ENCODE results near the gene MEI1. TPM values are rescaled to one million over a fixed set of nuclear protein-coding genes. Genes with fewer than 3 reads are reported as not detected.

Gene MEI1
- total RNA-seq, 2 donors from 2014 or later = 7.4 TPM; not detected in 1

DNA sequence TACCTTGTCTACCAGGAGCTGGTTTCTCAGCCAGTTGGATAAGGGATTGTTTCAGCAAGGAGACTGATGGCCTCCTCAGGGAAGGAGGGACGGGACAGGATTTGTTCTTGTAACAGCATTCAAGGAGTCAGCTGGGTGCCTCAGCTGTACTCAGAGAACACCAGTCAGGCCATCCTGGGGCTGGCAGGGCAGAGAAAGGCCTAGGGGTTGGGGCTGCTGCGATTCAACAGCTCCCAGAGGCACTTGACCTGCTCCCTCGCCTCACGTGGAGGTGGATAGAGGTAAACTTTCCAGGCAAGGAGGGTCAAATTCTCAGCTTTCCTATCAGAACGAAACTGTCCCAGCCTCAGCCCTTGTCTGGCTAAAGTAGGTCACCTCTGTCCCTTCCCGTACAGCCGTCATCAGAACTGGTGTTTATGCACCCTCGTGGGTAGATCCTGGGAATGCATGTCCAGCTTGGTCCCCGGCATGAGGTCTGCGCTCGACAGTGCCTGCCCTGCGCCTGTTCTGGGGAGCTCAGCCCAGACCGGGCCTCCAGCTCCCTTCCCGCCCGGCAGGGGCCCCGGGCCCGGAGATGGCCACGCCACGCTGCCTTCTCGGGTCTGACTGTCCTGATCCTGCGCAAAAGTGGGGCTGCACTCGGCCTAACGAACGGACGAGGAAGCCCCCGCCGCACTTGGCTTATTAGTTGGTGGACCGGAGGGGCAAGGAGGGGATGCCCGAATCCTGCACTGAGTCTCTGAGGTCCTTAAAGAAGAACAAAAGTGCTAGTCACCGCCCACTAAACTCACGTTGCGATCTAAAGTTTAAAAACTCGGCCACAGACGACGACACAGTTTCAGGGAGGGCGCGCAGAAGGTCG is 100.4 kb downstream of the MEI1 start:
- Histone ChIP-seq H3K9me3 (no peaks in the 10 kb centered on the region), H3K4me3 (peak overlapping the region; percentile 58 to 71), H3K4me1 (replicated peaks) (no peaks in the 10 kb centered on the region), H3K27me3 (replicated peaks; ENCODE audit: insufficient read depth) (no peaks in the 10 kb centered on the region), H3K27ac (peak overlapping the region; percentile 83 to 89), H3K36me3 (no peaks in the 10 kb centered on the region)
- 13% methylated on average over 36 of the region's 38 CpGs for WGBS
- TF ChIP-seq POLR2AphosphoS5 (IDR thresholded peaks at IDR 0.05) = no peak
- TF ChIP-seq POLR2A (IDR thresholded peaks at IDR 0.05) = no peak
- no peak for TF ChIP-seq CTCF (IDR thresholded peaks at IDR 0.05)
- intact Hi-C loops (cut with DNase I) = no loop called here
- DNase-seq (ENCODE audit: low spot score) = peak; percentile 15

- Histone ChIP-seq H3K9me3 (no peaks in the 10 kb centered on the region), H3K4me3 (peak within 1 kb of the TSS; percentile 58 to 71), H3K27me3 (replicated peaks; ENCODE audit: insufficient read depth) (no peaks in the 10 kb centered on the region), H3K27ac (peak within 1 kb of the TSS; percentile 83 to 89), H3K36me3 (no peaks in the 10 kb centered on the region), H3K4me1 (replicated peaks) (no peaks in the 10 kb centered on the region)
- WGBS = under 1% methylated on average over 50 of the region's 52 CpGs
- intact Hi-C loops (cut with DNase I) = no loop called here
- TF ChIP-seq CTCF (IDR thresholded peaks at IDR 0.05) = no peak
- peak; percentile 88 for TF ChIP-seq POLR2A (IDR thresholded peaks at IDR 0.05)
- TF ChIP-seq POLR2AphosphoS5 (IDR thresholded peaks at IDR 0.05) = peak; percentile 91
- peak; percentile 86 for DNase-seq (ENCODE audit: low spot score)
These were observed 101.2 kb downstream of the MEI1 start, which contains the start of gene CCDC134 for GRCh38 chr22:41800348-41801146. CCDC134 (plus strand) TSS chr22:41800679; CDS start chr22:41808891, 8,212 bp downstream.

GRCh38 chr22:41801147-41801819 is 102.0 kb downstream of the MEI1 start:
- Histone ChIP-seq H3K27ac (peak overlapping the region; percentile 83 to 89), H3K4me1 (replicated peaks) (no peaks in the 10 kb centered on the region), H3K36me3 (no peaks in the 10 kb centered on the region), H3K27me3 (replicated peaks; ENCODE audit: insufficient read depth) (no peaks in the 10 kb centered on the region), H3K4me3 (peak overlapping the region; percentile 58 to 71), H3K9me3 (no peaks in the 10 kb centered on the region)
- intact Hi-C loops (cut with DNase I) = no loop called here
- no peak for DNase-seq (ENCODE audit: low spot score)
- 18% methylated on average over 4 of the region's 4 CpGs for WGBS
- no peak for TF ChIP-seq CTCF (IDR thresholded peaks at IDR 0.05)
- no peak for TF ChIP-seq POLR2AphosphoS5 (IDR thresholded peaks at IDR 0.05)
- TF ChIP-seq POLR2A (IDR thresholded peaks at IDR 0.05) = no peak

GRCh38 chr22:41801886-41802285 is 102.6 kb downstream of the MEI1 start:
- H3K27me3 ChIP-seq (replicated peaks; ENCODE audit: insufficient read depth) = no peaks in the 10 kb centered on the region
- no peak overlapping the region for H3K4me3 ChIP-seq
- DNase-seq (ENCODE audit: low spot score) = no peak
- no peak for TF ChIP-seq POLR2A (IDR thresholded peaks at IDR 0.05)
- no peak for TF ChIP-seq CTCF (IDR thresholded peaks at IDR 0.05)
- no peak for TF ChIP-seq POLR2AphosphoS5 (IDR thresholded peaks at IDR 0.05)
- H3K4me1 ChIP-seq (replicated peaks) = no peaks in the 10 kb centered on the region
- H3K9me3 ChIP-seq = no peaks in the 10 kb centered on the region
- 39% methylated on average over 2 of the region's 2 CpGs for WGBS
- no peaks in the 10 kb centered on the region for H3K36me3 ChIP-seq
- intact Hi-C loops (cut with DNase I) = no loop called here
- H3K27ac ChIP-seq = no peak overlapping the region

Data from prostate gland (tissue), 2 donors.